Gastrocnemius medialis (tissue), 4 donors: ENCODE data around the gene PDE7B. TPM values are rescaled to one million over a fixed set of nuclear protein-coding genes. Genes with fewer than 3 reads are reported as not detected.
"Not testable (repeated sequence)": the region's sequence is repeated elsewhere in the genome, so short reads cannot be mapped to it uniquely, and the experiment has no call there.

ENCODE experiments used
- ATAC-seq, 2 donors: fragments of 150-250 bp; one replicate each; pipeline ENCODE4 v1.9.1; 2016
- DNase-seq, 2 donors: peaks; one replicate each; pipeline ENCODE4 v3.0.0-alpha.2; 2019
- H3K27ac ChIP-seq, 4 donors: fragments of 200-600 bp; sonication (generic); 1 replicate in 1 of 4; 2 replicates in 3 of 4; pipeline ENCODE4 v1.5.1; 2016 to 2018; ENCODE audit warnings: mild to moderate bottlenecking in 2 of 4, moderate library complexity in 1 of 4
- H3K27me3 ChIP-seq, 3 donors: fragments of 200-600 bp; sonication (generic) in 2 of 3; 1 replicate in 1 of 3; 2 replicates in 2 of 3; pipeline versions ENCODE4 v1.5.1 to v1.6.0; 2016 to 2019; ENCODE audit warnings: mild to moderate bottlenecking in 1 of 3, moderate library complexity in 1 of 3
- H3K36me3 ChIP-seq, 2 donors: fragments of 200-600 bp; sonication (generic) in 1 of 2; one replicate each; pipeline ENCODE4 v1.5.1; 2017 to 2018
- H3K4me1 ChIP-seq, 2 donors: fragments of 200-600 bp; sonication (generic) in 1 of 2; one replicate each; pipeline ENCODE4 v1.5.1; 2016 to 2017; ENCODE audit warnings: mild to moderate bottlenecking in 2 of 2
- H3K4me3 ChIP-seq, 4 donors: fragments of 200-600 bp; sonication (generic) in 3 of 4; 1 replicate in 1 of 4; 2 replicates in 3 of 4; pipeline ENCODE4 v1.5.1; 2016 to 2019; ENCODE audit warnings: mild to moderate bottlenecking in 2 of 4
- H3K9me3 ChIP-seq, 3 donors: fragments of 200-600 bp; sonication (generic) in 2 of 3; 1 replicate in 1 of 3; 2 replicates in 2 of 3; pipeline ENCODE4 v1.5.1; 2016 to 2019
- POLR2A ChIP-seq, 2 donors: fragments of 450-650 bp; IDR thresholded peaks; one replicate each; pipeline ENCODE4 v1.6.1; 2017; ENCODE audit warnings: antibody characterized with exemption in 2 of 2, mild to moderate bottlenecking in 2 of 2, moderate library complexity in 2 of 2
- in situ Hi-C, 4 donors: fragments of 200-750 bp; cut with MboI; loops; one replicate each; pipeline versions ENCODE4 v1.15.0 to v1.8.0; 2017; ENCODE audit warnings: low sequenced_read_pairs in 4 of 4
- intact Hi-C: fragments of 100-400 bp; cut with DNase I; formaldehyde crosslinking; loops from one replicate; pipeline ENCODE4 v1.15.1; 2023; ENCODE audit warnings: low total_unique reads
- total RNA-seq, 4 donors: library from RNA; depleted of rRNA; stranded (reverse); fragments of >200 nt; gene quantifications; one replicate each; pipeline versions ENCODE4 v1.1.0 to v1.2.3, GENCODE V29; 2016
- TF ChIP-seq, protein P1 (sequence below), 5 experiments: fragments of 450-650 bp in 3 of 5; fragments of 200-600 bp in 2 of 5; sonication (generic) in 2 of 5; IDR thresholded peaks in 4 of 5; conservative IDR thresholded peaks in 1 of 5; 1 replicate in 4 of 5; 2 replicates in 1 of 5; pipeline ENCODE4 v1.5.1; 2016 to 2019; ENCODE audit warnings: antibody characterized with exemption in 5 of 5, mild to moderate bottlenecking in 3 of 5, moderate library complexity in 3 of 5

Gene PDE7B
- total RNA-seq, 4 donors from 2014 or later: 2.2 to 3.6 (median 2.7) TPM

DNA sequence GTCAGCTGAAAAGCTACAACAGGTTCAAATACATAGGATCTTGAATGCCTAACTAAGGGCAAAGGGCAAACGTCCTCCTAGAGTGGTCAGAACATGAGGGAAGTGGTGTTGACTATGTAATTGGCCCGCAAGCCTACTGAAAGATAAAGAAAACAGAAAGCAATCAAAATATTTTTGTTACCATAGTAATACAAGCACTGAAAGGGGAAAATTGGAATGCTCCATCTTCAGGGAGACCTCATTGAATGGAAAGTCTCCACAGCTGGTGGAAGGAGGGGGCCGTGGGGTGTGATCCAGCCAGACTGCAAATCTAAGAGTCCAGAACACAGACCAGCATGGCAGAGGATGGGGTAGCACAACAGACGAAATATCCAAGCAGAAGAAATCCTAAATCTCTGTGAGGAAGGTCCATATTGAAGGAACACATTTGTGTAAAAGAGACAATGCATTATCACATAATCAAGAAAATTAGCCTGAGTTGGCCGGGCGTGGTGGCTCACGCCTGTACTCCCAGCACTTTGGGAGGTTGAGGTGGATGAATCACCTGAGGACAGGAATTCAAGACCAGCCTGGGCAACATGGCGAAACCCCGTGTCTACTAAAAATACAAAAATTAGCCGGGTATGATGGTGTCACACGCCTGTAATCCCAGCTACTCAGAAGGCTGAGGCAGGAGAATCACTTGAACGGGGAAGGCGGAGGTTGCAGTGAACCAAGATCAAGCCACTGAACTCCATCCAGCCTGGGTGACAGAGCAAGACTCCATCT is 359.1 kb downstream of the PDE7B start:
- no peak for TF ChIP-seq POLR2A (IDR thresholded peaks at IDR 0.05)
- TF ChIP-seq, protein P1, sequence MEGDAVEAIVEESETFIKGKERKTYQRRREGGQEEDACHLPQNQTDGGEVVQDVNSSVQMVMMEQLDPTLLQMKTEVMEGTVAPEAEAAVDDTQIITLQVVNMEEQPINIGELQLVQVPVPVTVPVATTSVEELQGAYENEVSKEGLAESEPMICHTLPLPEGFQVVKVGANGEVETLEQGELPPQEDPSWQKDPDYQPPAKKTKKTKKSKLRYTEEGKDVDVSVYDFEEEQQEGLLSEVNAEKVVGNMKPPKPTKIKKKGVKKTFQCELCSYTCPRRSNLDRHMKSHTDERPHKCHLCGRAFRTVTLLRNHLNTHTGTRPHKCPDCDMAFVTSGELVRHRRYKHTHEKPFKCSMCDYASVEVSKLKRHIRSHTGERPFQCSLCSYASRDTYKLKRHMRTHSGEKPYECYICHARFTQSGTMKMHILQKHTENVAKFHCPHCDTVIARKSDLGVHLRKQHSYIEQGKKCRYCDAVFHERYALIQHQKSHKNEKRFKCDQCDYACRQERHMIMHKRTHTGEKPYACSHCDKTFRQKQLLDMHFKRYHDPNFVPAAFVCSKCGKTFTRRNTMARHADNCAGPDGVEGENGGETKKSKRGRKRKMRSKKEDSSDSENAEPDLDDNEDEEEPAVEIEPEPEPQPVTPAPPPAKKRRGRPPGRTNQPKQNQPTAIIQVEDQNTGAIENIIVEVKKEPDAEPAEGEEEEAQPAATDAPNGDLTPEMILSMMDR (IDR thresholded peaks at IDR 0.05 in 4 of 5, conservative IDR thresholded peaks at IDR 0.05 in 1 of 5): no peak
- Histone ChIP-seq H3K4me3 (no peak overlapping the region), H3K4me1 (no peaks in the 10 kb centered on the region), H3K9me3 (no peaks in the 10 kb centered on the region), H3K27ac (no peak overlapping the region), H3K27me3 (no peaks in the 10 kb centered on the region), H3K36me3 (no peaks in the 10 kb centered on the region)
- DNase-seq (no peak), ATAC-seq (no peak)
- in situ Hi-C loops (no loop called here), intact Hi-C loops (no loop called here)

DNA sequence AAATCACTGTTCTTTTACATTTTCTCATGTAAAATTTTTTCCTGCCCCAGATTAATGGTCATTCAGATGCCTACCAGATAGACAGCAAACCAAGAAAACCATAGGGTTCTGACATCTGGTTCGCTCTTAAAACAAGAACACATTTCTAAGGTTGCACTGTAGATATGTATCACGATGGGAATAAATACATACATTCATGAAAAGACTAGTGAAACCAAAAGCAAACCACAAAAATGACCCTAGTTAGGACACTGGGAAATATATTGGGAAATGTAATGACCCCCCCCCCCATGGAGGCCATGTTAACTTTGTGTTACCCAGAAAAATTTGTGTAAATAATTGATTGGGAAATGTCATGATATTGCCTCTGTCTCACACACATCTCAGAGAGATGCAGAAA is 361.1 kb downstream of the PDE7B start:
- ATAC-seq: no peak
- TF ChIP-seq POLR2A (IDR thresholded peaks at IDR 0.05): no peak
- TF ChIP-seq, protein P1 (IDR thresholded peaks at IDR 0.05 in 4 of 5, conservative IDR thresholded peaks at IDR 0.05 in 1 of 5): no peak
- intact Hi-C loops (no loop called here), in situ Hi-C loops (no loop called here)
- no peak overlapping the region for H3K4me3 ChIP-seq
- H3K4me1 ChIP-seq: no peaks in the 10 kb centered on the region
- H3K27ac ChIP-seq: no peak overlapping the region
- no peaks in the 10 kb centered on the region for H3K9me3 ChIP-seq
- DNase-seq: no peak
- H3K36me3 ChIP-seq: no peaks in the 10 kb centered on the region
- H3K27me3 ChIP-seq: no peaks in the 10 kb centered on the region

DNA sequence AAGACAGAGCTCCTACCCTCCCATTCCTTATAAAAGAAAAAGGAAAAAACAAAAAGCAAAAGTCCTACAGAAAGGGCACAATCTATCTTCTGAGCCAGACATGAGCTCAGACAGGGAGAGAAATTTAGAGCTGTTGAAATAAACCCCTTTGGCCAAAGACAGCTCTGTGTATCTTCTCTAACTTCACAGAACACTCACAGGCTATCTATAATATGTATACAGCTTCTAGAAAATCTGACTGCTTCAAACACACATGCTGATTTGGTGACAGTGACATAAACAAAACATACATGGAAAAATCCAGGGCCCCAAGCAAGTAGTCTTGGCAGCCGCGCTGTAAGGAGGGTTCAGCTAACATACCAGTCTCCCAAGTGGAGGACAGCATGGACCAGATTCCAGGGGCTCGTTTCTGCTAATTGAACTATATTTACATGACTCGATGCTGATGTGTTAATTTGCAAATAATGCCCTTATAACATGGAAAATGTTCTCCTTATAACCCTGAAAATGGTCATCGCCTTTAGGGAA is 361.6 kb downstream of the PDE7B start:
- DNase-seq: no peak
- TF ChIP-seq POLR2A (IDR thresholded peaks at IDR 0.05): no peak
- TF ChIP-seq, protein P1 (IDR thresholded peaks at IDR 0.05 in 4 of 5, conservative IDR thresholded peaks at IDR 0.05 in 1 of 5): no peak
- Histone ChIP-seq H3K36me3 (no peaks in the 10 kb centered on the region), H3K27ac (no peak overlapping the region), H3K27me3 (no peaks in the 10 kb centered on the region), H3K4me3 (no peak overlapping the region), H3K9me3 (no peaks in the 10 kb centered on the region), H3K4me1 (no peaks in the 10 kb centered on the region)
- ATAC-seq: no peak
- intact Hi-C loops (no loop called here), in situ Hi-C loops (no loop called here)

DNA sequence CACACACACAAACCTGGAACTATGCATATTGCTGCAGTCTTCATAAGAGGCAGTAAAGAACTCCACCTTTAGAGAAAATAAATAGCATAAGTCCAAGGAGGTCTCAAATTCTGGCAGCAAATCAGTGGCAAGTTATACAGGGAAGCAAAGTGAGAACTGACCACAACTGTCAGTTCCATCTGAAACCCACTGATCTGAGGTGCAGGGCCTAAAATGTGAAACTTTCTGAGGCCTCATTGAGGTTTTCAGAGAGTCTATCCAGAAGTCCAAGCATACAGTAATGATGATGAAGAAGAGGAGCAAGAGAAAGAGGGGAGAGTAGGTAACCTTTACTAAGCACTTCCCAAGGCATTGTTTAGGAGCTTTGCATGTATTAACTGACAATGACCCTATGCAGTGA is 362.4 kb downstream of the PDE7B start:
- intact Hi-C loops: no loop called here
- no peak for TF ChIP-seq POLR2A (IDR thresholded peaks at IDR 0.05)
- no peak overlapping the region for H3K4me3 ChIP-seq
- H3K9me3 ChIP-seq: no peaks in the 10 kb centered on the region
- ATAC-seq: no peak
- H3K4me1 ChIP-seq: no peaks in the 10 kb centered on the region
- no peaks in the 10 kb centered on the region for H3K27me3 ChIP-seq
- no peak for DNase-seq
- H3K27ac ChIP-seq: no peak overlapping the region
- H3K36me3 ChIP-seq: no peaks in the 10 kb centered on the region
- in situ Hi-C loops: no loop called here

DNA sequence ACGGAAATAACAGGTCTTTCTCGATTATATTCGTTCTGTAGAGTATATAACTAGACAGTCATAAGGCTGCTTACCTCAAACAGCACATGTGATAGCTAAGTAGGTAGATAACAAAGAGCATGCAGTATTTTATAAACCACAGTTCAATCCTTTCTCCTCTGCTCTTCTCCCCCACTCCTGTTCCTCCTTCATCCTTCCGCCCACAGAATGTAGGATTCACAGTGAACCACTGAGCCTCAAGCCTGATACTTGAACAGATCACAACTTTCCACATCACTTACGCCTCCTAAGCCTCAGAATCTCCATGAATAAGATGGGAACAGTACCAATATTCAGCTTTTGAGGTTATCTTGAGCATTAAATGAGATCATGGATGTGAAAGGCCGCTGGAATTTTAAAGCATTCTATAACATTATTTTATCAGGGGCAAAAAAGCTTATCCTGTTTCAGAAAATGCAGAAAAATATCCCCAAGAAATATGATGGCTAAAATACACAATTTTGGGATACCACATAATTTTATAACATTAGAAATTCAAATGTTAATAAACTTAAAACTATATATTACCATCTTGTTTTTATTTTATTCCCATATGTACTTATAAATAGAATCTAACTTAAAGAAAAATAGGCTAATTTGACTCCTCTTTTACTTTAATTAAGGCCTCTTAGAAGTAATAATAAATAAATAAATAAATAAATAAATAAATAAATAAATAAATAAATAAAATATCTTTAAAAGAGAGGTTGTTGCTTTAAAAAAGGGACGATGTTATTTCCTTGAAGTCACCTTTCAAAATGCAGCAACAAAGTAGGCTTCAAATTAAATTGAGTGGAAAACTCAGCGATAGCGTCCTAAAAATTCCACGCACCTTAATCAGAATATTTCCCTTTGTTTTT is 365.3 kb downstream of the PDE7B start:
- ATAC-seq: no peak
- intact Hi-C loops (no loop called here), in situ Hi-C loops (no loop called here)
- no peaks in the 10 kb centered on the region for H3K27me3 ChIP-seq
- H3K27ac ChIP-seq: no peak overlapping the region
- no peaks in the 10 kb centered on the region for H3K9me3 ChIP-seq
- TF ChIP-seq, protein P1 (IDR thresholded peaks at IDR 0.05 in 4 of 5, conservative IDR thresholded peaks at IDR 0.05 in 1 of 5): no peak
- no peak for TF ChIP-seq POLR2A (IDR thresholded peaks at IDR 0.05)
- no peaks in the 10 kb centered on the region for H3K4me1 ChIP-seq
- H3K36me3 ChIP-seq: no peaks in the 10 kb centered on the region
- DNase-seq: no peak
- H3K4me3 ChIP-seq: no peak overlapping the region

DNA sequence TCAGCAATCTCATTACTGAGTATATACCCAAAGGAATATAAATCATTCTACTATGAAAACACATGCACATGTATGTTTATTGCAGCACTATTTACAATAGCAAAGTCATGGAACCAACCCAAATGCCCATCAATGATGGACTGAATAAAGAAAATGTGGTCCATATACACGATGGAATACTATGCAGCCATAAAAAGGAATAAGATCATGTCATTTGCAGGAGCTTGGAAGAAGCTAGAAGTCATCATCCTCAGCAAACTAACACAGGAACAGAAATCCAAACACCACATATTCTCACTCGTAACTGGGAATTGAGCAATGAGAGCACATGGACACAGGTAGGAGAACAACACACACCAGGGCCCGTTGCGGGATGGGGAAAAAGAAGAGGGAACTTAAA is 373.5 kb downstream of the PDE7B start:
- H3K36me3 ChIP-seq, H3K27me3 ChIP-seq, ATAC-seq, H3K9me3 ChIP-seq, H3K4me3 ChIP-seq, H3K4me1 ChIP-seq, intact Hi-C loops, DNase-seq, H3K27ac ChIP-seq: not testable (repeated sequence)
- in situ Hi-C loops: loop anchor here (5.0 to 10.0 kb wide), 4 partner anchors 688 to 770 kb away; no protein-coding TSS in a partner anchor
